HCT116 (cell line): ENCODE data around the gene TMEM131.

Experiments used
- CTCF ChIP-seq, 3 experiments: fragments of 200-600 bp in 1 of 3; sonication (generic) in 1 of 3; IDR thresholded peaks in 2 of 3; conservative IDR thresholded peaks in 1 of 3; 2 replicates each; pipeline ENCODE4 v1.5.1; 2012 to 2017; ENCODE audit warnings: low read depth in 2 of 3, low read length in 2 of 3, antibody characterized with exemption in 1 of 3, borderline replicate concordance in 1 of 3, control low read depth in 1 of 3, mild to moderate bottlenecking in 1 of 3, mixed read lengths in 1 of 3, mixed run types in 1 of 3, moderate library complexity in 1 of 3; ENCODE audit not compliant: insufficient read depth in 1 of 3
- EZH2 ChIP-seq: fragments of 200-600 bp; sonication (generic); IDR thresholded peaks from 2 replicates; pipeline ENCODE4 v1.6.1; 2017; ENCODE audit warnings: antibody characterized with exemption, mixed run types
- EZH2phosphoT487 ChIP-seq: fragments of 200-600 bp; IDR thresholded peaks from 2 replicates; pipeline ENCODE4 v1.6.1; 2018; ENCODE audit warnings: antibody characterized with exemption, borderline replicate concordance
- JUND ChIP-seq: IDR thresholded peaks from 2 replicates; pipeline ENCODE4 v1.6.1; 2012
- POLR2A ChIP-seq: IDR thresholded peaks from 2 replicates; pipeline ENCODE4 v1.7.0; 2011; ENCODE audit warnings: borderline replicate concordance; ENCODE audit not compliant: insufficient read depth, insufficient read length; ENCODE audit errors: extremely low read depth
- POLR2AphosphoS5 ChIP-seq: IDR thresholded peaks from 2 replicates; pipeline ENCODE4 v1.6.1; 2011; ENCODE audit warnings: mild to moderate bottlenecking, low read depth, low read length, moderate library complexity
- REST ChIP-seq: IDR thresholded peaks from 2 replicates; pipeline ENCODE4 v1.6.1; 2012; ENCODE audit warnings: low read depth
- SIN3A ChIP-seq: IDR thresholded peaks from 2 replicates; pipeline ENCODE4 v1.6.1; 2012; ENCODE audit warnings: low read depth
- SRF ChIP-seq: IDR thresholded peaks from 2 replicates; pipeline ENCODE4 v1.6.1; 2012; ENCODE audit warnings: low read depth
- TCF7L2 ChIP-seq: IDR thresholded peaks from 2 replicates; pipeline ENCODE4 v1.7.0; 2011; ENCODE audit warnings: borderline replicate concordance, inconsistent platforms; ENCODE audit not compliant: insufficient read depth, insufficient read length; ENCODE audit errors: extremely low read depth
- YY1 ChIP-seq: IDR thresholded peaks from 2 replicates; pipeline ENCODE4 v1.6.1; 2011; ENCODE audit warnings: low read length, low read depth, moderate library complexity, mild to moderate bottlenecking; ENCODE audit not compliant: insufficient replicate concordance; ENCODE audit errors: extremely low read depth
- ZBTB33 ChIP-seq: IDR thresholded peaks from 2 replicates; pipeline ENCODE4 v1.6.1; 2011; ENCODE audit warnings: mild to moderate bottlenecking, low read length, moderate library complexity; ENCODE audit not compliant: insufficient replicate concordance; ENCODE audit errors: extremely low read depth
- ZNF274 ChIP-seq: fragments of 200-500 bp; sonication (Bioruptor generic); IDR thresholded peaks from 2 replicates; pipeline ENCODE4 v1.6.1; 2014; ENCODE audit warnings: mild to moderate bottlenecking, low read depth, low read length, inconsistent platforms

- TF ChIP-seq CTCF (IDR thresholded peaks at IDR 0.05 in 2 of 3, conservative IDR thresholded peaks at IDR 0.05 in 1 of 3; ENCODE audit: borderline replicate concordance in 1 of 3, insufficient read depth in 1 of 3, low read depth in 2 of 3, low read length in 2 of 3) (no peak), SIN3A (no peak), POLR2AphosphoS5 (no peak), JUND (no peak), YY1 (no peak), ZNF274 (no peak), ZBTB33 (no peak), EZH2 (no peak), POLR2A (no peak), TCF7L2 (no peak), EZH2phosphoT487 (no peak), REST (no peak), SRF (no peak)
Measured at GRCh38 chr2:98020516-98020915, 24.8 kb upstream of the TMEM131 start.
